ENCODE measurements around the gene CD59. TPM values are rescaled to one million over a fixed set of nuclear protein-coding genes. Genes with fewer than 3 reads are reported as not detected.

CD59 gene
- total RNA-seq, 1 experiment from 2014 or later: 15.2 TPM

DNA sequence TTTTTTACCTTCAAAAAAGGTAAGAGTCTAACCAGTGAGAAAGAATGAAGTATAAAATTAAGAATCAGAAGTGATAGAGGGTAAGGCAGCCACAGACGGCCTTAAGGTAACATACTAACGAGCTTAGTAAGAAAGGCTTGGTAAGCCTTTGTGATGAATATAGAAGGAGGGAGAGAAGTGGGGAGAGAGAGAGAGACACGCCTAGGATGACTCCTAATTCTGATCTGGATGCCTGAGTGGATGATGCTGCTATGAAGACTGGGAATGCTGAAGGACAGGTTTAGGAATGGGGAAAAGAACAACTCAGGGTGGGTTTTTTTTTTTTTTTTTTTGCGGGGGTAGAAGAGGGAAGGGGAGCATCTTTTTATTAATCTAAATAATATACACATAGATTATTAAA is 33.3 kb upstream of the CD59 start:
- no peak overlapping the region for H3K4me3 ChIP-seq (ENCODE audit: insufficient read depth, low read depth, low read length)
- H3K36me3 ChIP-seq (replicated peaks; ENCODE audit: control insufficient read depth, insufficient read depth, low read length): no peaks in the 10 kb centered on the region
- no peak for DNase-seq
- H3K27me3 ChIP-seq (ENCODE audit: control insufficient read depth, insufficient read depth, low read length): peaks cover 13% of the 10 kb centered on the region; the same call in 1 of the 2 replicates

DNA sequence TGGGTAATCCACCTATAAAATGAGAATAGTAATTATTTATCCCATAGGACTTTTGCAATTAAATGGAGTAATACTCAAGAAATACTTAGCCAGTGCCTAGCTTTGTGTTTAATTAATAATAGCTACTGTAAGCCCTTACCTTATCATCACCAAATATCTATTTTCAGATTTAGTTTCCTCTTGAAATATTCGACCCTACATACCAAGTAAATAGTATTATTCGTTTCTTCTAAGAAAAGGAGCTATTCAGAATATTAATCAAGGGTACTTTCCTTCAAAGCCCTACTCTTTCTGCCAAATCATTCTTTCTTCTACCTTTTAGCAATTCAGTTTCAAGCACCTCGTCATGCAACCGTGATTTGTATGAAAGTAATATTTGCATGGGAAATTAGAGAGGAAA is 31.4 kb upstream of the CD59 start:
- Histone ChIP-seq H3K27me3 (ENCODE audit: control insufficient read depth, insufficient read depth, low read length) (no peaks in the 10 kb centered on the region; the same call in 1 of the 2 replicates), H3K4me3 (ENCODE audit: insufficient read depth, low read depth, low read length) (no peak overlapping the region), H3K36me3 (replicated peaks; ENCODE audit: control insufficient read depth, insufficient read depth, low read length) (no peaks in the 10 kb centered on the region)
- DNase-seq: no peak

GRCh38 chr11:33766085-33766484 is 29.9 kb upstream of the CD59 start:
- no peaks in the 10 kb centered on the region for H3K36me3 ChIP-seq (replicated peaks; ENCODE audit: control insufficient read depth, insufficient read depth, low read length)

GRCh38 chr11:33761471-33761870 is 25.2 kb upstream of the CD59 start:
- DNase-seq: no peak
- no peaks in the 10 kb centered on the region for H3K27me3 ChIP-seq (ENCODE audit: control insufficient read depth, insufficient read depth, low read length)
- no peak overlapping the region for H3K4me3 ChIP-seq (ENCODE audit: insufficient read depth, low read depth, low read length)
- H3K36me3 ChIP-seq (replicated peaks; ENCODE audit: control insufficient read depth, insufficient read depth, low read length): no peaks in the 10 kb centered on the region

More at GRCh38 chr11:33766085-33766484, 29.9 kb upstream of the CD59 start:
- Histone ChIP-seq H3K27me3 (ENCODE audit: control insufficient read depth, insufficient read depth, low read length) (no peaks in the 10 kb centered on the region), H3K4me3 (ENCODE audit: insufficient read depth, low read depth, low read length) (no peak overlapping the region)
- no peak for DNase-seq

DNA sequence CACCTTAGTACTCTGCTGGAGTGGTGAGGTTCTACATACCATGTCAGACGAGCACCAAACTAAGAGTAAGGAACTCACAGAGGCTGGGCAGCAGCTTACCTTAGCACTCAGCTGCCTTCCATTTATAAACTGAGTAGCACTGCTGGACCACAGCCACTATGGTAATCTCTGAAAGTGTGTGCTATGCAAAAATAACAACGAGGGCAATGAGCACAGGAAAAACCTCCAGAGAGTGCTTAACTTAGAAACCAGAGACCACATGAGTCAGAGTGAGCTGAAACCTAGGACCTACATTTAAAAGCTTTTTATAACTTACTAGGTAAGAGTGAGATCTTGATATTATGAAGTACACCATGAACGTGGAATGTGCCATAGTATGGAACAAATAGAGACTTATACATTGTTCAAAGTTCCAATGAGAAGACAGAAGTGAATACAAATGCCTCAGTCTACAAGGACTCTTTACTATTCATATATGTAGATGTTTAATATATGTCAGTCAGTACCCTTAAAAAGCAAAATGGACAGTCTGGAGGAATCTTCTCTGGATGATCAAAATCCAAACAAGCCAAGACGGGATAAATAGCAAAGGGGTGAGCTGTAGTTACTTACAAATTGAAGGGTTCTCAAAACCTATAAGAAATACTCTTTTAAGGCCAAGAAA is 17.2 kb upstream of the CD59 start:
- Histone ChIP-seq H3K27me3 (ENCODE audit: control insufficient read depth, insufficient read depth, low read length) (no peaks in the 10 kb centered on the region), H3K36me3 (replicated peaks; ENCODE audit: control insufficient read depth, insufficient read depth, low read length) (no peaks in the 10 kb centered on the region), H3K4me3 (ENCODE audit: insufficient read depth, low read depth, low read length) (no peak overlapping the region)
- no peak for DNase-seq

DNA sequence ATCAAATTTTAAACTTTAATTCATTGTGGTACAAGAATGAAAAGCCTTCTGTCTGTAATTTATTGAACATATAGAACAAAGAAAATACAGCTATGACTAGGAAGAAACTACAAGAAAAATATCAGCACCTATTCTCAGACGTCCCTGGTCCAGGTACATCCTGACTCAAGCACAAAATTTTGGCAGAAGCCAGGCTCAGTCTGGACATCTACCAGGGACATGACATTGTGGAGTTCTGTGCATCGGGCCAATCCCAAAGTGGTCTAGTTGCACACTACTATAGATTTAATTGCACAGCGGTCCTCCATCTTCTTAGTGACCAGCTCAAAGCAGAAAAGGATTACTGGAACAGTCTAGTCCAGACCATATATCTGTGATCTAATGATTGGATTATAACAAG is 15.7 kb upstream of the CD59 start:
- no peak overlapping the region for H3K4me3 ChIP-seq (ENCODE audit: insufficient read depth, low read depth, low read length)
- H3K36me3 ChIP-seq (replicated peaks; ENCODE audit: control insufficient read depth, insufficient read depth, low read length): no peaks in the 10 kb centered on the region

GRCh38 chr11:33747979-33748378 is 11.8 kb upstream of the CD59 start:
- H3K4me3 ChIP-seq (ENCODE audit: insufficient read depth, low read depth, low read length): no peak overlapping the region
- DNase-seq: no peak
- H3K27me3 ChIP-seq (ENCODE audit: control insufficient read depth, insufficient read depth, low read length): no peaks in the 10 kb centered on the region
- H3K36me3 ChIP-seq (replicated peaks; ENCODE audit: control insufficient read depth, insufficient read depth, low read length): no peaks in the 10 kb centered on the region

More for the DNA sequence above, 15.7 kb upstream of the CD59 start:
- no peak for DNase-seq
- no peaks in the 10 kb centered on the region for H3K27me3 ChIP-seq (ENCODE audit: control insufficient read depth, insufficient read depth, low read length)

- Histone ChIP-seq H3K36me3 (replicated peaks; ENCODE audit: control insufficient read depth, insufficient read depth, low read length) (no peaks in the 10 kb centered on the region), H3K4me3 (ENCODE audit: insufficient read depth, low read depth, low read length) (no peak overlapping the region), H3K27me3 (ENCODE audit: control insufficient read depth, insufficient read depth, low read length) (no peaks in the 10 kb centered on the region)
- DNase-seq: no peak
These were observed 7.1 kb upstream of the CD59 start for GRCh38 chr11:33743291-33743690.

- Histone ChIP-seq H3K27me3 (ENCODE audit: control insufficient read depth, insufficient read depth, low read length) (no peaks in the 10 kb centered on the region), H3K4me3 (ENCODE audit: insufficient read depth, low read depth, low read length) (no peak overlapping the region), H3K36me3 (replicated peaks; ENCODE audit: control insufficient read depth, insufficient read depth, low read length) (no peaks in the 10 kb centered on the region)
- DNase-seq: no peak
These were observed 6.1 kb upstream of the CD59 start for GRCh38 chr11:33742249-33742851.

DNA sequence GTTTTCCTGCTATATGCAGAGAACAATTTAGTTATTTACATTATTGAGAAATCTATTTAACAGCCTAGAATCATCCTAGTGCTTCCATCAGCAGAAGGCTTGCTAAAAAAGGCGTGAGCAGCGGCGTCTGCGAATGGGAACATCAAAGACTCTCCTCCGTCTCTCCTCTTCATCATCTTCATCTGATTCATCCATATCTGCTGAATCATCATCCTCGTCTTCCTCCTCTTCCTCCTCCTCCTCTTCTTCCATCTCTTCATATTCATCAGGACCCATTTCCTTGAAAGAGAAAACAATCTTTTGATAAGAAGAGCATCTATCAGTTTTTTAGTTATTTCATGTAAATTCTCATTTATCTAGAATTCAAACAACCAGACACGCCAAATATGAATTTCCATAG is 5.6 kb upstream of the CD59 start:
- no peak overlapping the region for H3K4me3 ChIP-seq (ENCODE audit: insufficient read depth, low read depth, low read length)
- no peaks in the 10 kb centered on the region for H3K36me3 ChIP-seq (replicated peaks; ENCODE audit: control insufficient read depth, insufficient read depth, low read length)
- DNase-seq: no peak
- no peaks in the 10 kb centered on the region for H3K27me3 ChIP-seq (ENCODE audit: control insufficient read depth, insufficient read depth, low read length)

DNA sequence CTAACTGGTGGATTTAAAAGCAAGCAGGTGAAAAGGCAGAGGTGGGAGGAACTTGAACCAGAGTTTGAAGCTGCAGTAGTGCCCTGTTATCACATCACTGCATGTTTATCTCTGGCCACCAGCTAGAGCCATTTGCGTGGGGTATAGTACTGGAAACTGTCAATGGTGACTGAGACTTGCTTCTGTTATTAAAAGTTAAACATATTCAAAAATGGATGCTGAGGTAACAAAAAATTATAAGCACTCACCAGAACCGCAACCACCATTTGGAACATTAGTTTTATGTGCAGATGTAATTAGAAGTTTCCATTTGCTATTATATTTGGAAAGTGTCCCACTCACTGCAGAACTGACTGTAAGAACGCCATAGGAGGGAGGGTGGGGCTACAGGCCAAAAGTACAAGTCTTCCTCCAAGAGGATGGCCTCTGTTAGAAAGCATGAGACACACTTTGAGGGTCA is 1.2 kb upstream of the CD59 start:
- Histone ChIP-seq H3K36me3 (replicated peaks; ENCODE audit: control insufficient read depth, insufficient read depth, low read length) (no peaks in the 10 kb centered on the region), H3K27me3 (ENCODE audit: control insufficient read depth, insufficient read depth, low read length) (peaks cover 14% of the 10 kb centered on the region; the same call in 1 of the 2 replicates), H3K4me3 (ENCODE audit: insufficient read depth, low read depth, low read length) (no peak overlapping the region)
- DNase-seq: no peak

DNA sequence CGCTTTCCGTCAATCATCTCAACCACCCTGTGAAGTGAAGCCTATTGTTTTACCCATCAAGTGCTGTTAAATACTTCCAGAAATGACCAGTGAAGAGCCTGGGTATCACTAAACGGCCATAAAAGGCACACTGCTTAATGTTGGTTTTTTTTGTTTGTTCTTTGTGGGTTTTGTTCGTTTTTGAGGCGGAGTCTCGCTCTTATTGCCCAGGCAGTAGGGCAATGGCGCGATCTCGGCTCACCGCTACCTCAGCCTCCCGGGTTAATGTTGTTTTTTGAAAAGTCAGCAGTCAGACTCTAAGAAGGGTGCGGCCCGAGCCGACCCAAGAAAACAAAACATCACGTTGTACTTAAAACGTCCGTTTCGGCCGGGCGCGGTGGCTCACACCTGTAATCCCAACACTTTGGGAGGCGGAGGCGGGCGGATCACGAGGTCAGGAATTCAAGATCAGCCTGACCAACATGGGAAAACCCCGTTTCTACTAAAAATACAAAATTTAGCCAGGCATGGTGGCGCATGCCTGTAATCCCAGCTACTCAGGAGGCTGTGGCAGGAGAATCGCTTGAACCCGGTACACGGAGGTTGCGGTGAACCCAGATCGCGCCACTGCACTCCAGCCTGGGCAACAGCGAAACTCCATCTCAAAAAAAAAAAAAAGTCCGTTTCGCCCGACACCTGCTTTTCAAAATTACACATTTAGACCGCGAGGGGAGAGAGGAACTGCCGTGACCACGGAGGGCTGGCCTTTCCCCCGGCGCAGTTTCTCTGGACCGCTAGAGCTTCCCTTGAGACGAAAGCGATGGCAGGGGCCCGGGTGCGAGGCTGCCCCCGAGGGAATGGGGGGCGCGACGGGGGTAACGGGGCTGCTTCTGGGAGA is 714 bp downstream of the CD59 start:
- Histone ChIP-seq H3K36me3 (replicated peaks; ENCODE audit: control insufficient read depth, insufficient read depth, low read length) (no peaks in the 10 kb centered on the region), H3K27me3 (ENCODE audit: control insufficient read depth, insufficient read depth, low read length) (peaks cover 14% of the 10 kb centered on the region; the same call in 1 of the 2 replicates), H3K4me3 (ENCODE audit: insufficient read depth, low read depth, low read length) (peak overlapping the region; percentile 80)
- no peak for DNase-seq

DNA sequence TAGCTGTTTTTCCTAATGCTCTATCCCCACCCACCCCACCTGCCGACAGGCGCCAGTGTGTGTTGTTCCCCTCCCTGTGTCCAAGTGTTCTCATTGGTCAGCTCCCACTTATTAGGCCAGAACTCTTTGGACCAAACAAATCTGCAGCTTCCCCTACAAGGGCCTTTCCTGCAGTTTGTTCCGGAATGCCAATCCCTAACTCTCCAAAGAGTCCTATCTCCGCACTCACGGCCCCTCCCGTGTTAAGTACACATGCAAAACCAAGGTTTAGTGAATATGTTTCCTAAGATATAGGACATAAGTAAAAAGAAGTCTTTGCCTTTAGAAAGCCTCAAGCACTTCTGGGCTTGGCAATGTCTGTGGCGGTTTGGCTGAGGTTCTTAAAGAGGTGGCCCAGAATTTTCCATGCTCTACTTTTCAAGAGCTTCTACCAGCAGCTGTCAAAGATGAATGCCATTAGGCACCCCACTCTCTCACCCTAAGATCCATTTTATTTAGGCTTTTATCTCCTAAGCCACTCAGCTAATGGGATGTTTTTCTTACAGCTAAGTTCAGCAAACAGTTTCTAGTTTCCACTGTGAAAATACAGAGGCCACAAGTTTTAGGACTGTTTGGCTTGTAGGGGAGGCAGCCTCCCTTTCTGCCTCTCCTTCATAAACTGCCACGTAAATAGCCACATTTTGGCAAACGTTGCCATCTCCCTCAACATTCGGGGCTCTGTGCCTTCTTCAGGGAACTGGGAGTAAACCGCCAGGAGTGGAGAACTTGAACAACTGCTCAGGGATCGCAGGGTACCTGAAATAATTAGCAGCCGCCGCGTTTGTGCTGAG is 1.6 kb downstream of the CD59 start:
- H3K4me3 ChIP-seq (ENCODE audit: insufficient read depth, low read depth, low read length): peak overlapping the region; percentile 80
- no peaks in the 10 kb centered on the region for H3K36me3 ChIP-seq (replicated peaks; ENCODE audit: control insufficient read depth, insufficient read depth, low read length)
- no peak for DNase-seq
- peaks cover 14% of the 10 kb centered on the region; the same call in 1 of the 2 replicates for H3K27me3 ChIP-seq (ENCODE audit: control insufficient read depth, insufficient read depth, low read length)

- H3K4me3 ChIP-seq (ENCODE audit: insufficient read depth, low read depth, low read length): no peak overlapping the region
- no peak for DNase-seq
- H3K36me3 ChIP-seq (replicated peaks; ENCODE audit: control insufficient read depth, insufficient read depth, low read length): no peaks in the 10 kb centered on the region
- peaks cover 14% of the 10 kb centered on the region; the same call in 1 of the 2 replicates for H3K27me3 ChIP-seq (ENCODE audit: control insufficient read depth, insufficient read depth, low read length)
These were observed 2.2 kb downstream of the CD59 start for GRCh38 chr11:33733980-33734379.
